HG03457 (cell line): ENCODE results near the gene ZNF775.

ENCODE experiments used
- ATAC-seq: cut with Tn5 transposase; IDR thresholded peaks from one replicate; pipeline ENCODE4 v1.9.1; 2021; ENCODE audit warnings: moderate number of reproducible peaks; ENCODE audit not compliant: unreplicated experiment

ZNF775 gene

GRCh38 chr7:150345012-150345411 lies 34.1 kb upstream of the ZNF775 start:
- no peak for ATAC-seq

GRCh38 chr7:150346922-150347321 lies 32.2 kb upstream of the ZNF775 start:
- ATAC-seq: no peak

- ATAC-seq: no peak
These were observed 27.4 kb upstream of the ZNF775 start for GRCh38 chr7:150351587-150352194.

GRCh38 chr7:150355666-150356059 lies 23.5 kb upstream of the ZNF775 start:
- ATAC-seq: no peak

GRCh38 chr7:150356265-150356897 lies 22.7 kb upstream of the ZNF775 start:
- no peak for ATAC-seq

- no peak for ATAC-seq
These were observed 21.9 kb upstream of the ZNF775 start for GRCh38 chr7:150357270-150357669.

GRCh38 chr7:150357771-150358427 lies 21.2 kb upstream of the ZNF775 start:
- no peak for ATAC-seq

- ATAC-seq: no peak
These were observed 20.7 kb upstream of the ZNF775 start for GRCh38 chr7:150358433-150358832.

- ATAC-seq: no peak
These were observed 20.0 kb upstream of the ZNF775 start for GRCh38 chr7:150358988-150359621.

GRCh38 chr7:150359622-150360362 lies 19.3 kb upstream of the ZNF775 start:
- no peak for ATAC-seq

- no peak for ATAC-seq
These were observed 18.6 kb upstream of the ZNF775 start for GRCh38 chr7:150360363-150361058.

GRCh38 chr7:150361402-150361801 lies 17.7 kb upstream of the ZNF775 start:
- ATAC-seq: no peak

GRCh38 chr7:150361807-150362621 lies 17.1 kb upstream of the ZNF775 start:
- no peak for ATAC-seq

- ATAC-seq: no peak
These were observed 15.8 kb upstream of the ZNF775 start for GRCh38 chr7:150363370-150363769.

- ATAC-seq: no peak
These were observed 15.3 kb upstream of the ZNF775 start for GRCh38 chr7:150363872-150364271.

GRCh38 chr7:150365194-150365593 lies 13.9 kb upstream of the ZNF775 start:
- no peak for ATAC-seq

- ATAC-seq: no peak
These were observed 13.3 kb upstream of the ZNF775 start for GRCh38 chr7:150365673-150366398.

- no peak for ATAC-seq
These were observed 11.4 kb upstream of the ZNF775 start for GRCh38 chr7:150367677-150368095.
